GM20000 (cell line): ENCODE results near the gene PIK3C3.
"Not testable (repeated sequence)": the region's sequence is repeated elsewhere in the genome, so short reads cannot be mapped to it uniquely, and the experiment has no call there.

Experiments
- DNase-seq: peaks from one replicate; pipeline ENCODE4 v3.0.0; 2012; ENCODE audit warnings: low spot score
- CTCF ChIP-seq: IDR thresholded peaks from 2 replicates; pipeline ENCODE4 v1.5.1; 2012; ENCODE audit warnings: mild to moderate bottlenecking, control low read depth; ENCODE audit errors: extremely low read depth, missing control alignments

PIK3C3 gene

GRCh38 chr18:42106784-42107183, 151.8 kb downstream of the PIK3C3 start:
- DNase-seq: no peak
- TF ChIP-seq CTCF: no peak

GRCh38 chr18:42107287-42107686, 152.3 kb downstream of the PIK3C3 start:
- no peak for DNase-seq
- no peak for TF ChIP-seq CTCF

- no peak for TF ChIP-seq CTCF
- no peak for DNase-seq
Observed at GRCh38 chr18:42107691-42108450, 152.8 kb downstream of the PIK3C3 start.

- DNase-seq: not testable (repeated sequence)
Observed at GRCh38 chr18:42112147-42112546, 157.1 kb downstream of the PIK3C3 start.

- DNase-seq: no peak
- no peak for TF ChIP-seq CTCF
Observed at GRCh38 chr18:42112657-42113420, 157.8 kb downstream of the PIK3C3 start.

- no peak for TF ChIP-seq CTCF
- DNase-seq: peak; percentile 5
Observed at GRCh38 chr18:42113529-42114191, 158.6 kb downstream of the PIK3C3 start.

GRCh38 chr18:42114310-42114943, 159.4 kb downstream of the PIK3C3 start:
- TF ChIP-seq CTCF: peak; percentile 69
- peak; percentile 47 for DNase-seq
